ENCODE results near the gene SPTBN2. TPM values are rescaled to one million over a fixed set of nuclear protein-coding genes. Genes with fewer than 3 reads are reported as not detected.

Gene SPTBN2
- total RNA-seq, 1 experiment from 2014 or later, result 40.7 TPM

- no peak overlapping the region for H3K27ac Mint-ChIP-seq
- ChIA-PET POLR2A (interaction anchor here (1.0 kb wide), 1 partner anchor 47 kb away, joined by 3 read pairs; the partner anchor contains the start of gene RBM4), CTCF (interaction anchor here (0.7 to 1.7 kb wide), 4 partner anchors 26 to 194 kb away, joined by 3 to 8 read pairs (median 4); no protein-coding TSS in a partner anchor)
- peaks cover 9% of the 10 kb centered on the region; the same call in 1 of the 2 replicates for H3K36me3 Mint-ChIP-seq
- peaks cover 5% of the 10 kb centered on the region for H3K4me1 Mint-ChIP-seq
- TF ChIP-seq NFE2L1 (CRISPR knock-in tag; IDR thresholded peaks at IDR 0.05), result no peak
- TF ChIP-seq PRRX2 (CRISPR knock-in tag; IDR thresholded peaks at IDR 0.05), result no peak
- no peak for TF ChIP-seq ZNF219 (CRISPR knock-in tag; IDR thresholded peaks at IDR 0.05; ENCODE audit: borderline replicate concordance)
- no peak for TF ChIP-seq FOXJ3 (CRISPR knock-in tag; IDR thresholded peaks at IDR 0.05; ENCODE audit: borderline replicate concordance)
- TF ChIP-seq EMX1 (CRISPR knock-in tag; IDR thresholded peaks at IDR 0.05), result no peak
- no peak for TF ChIP-seq NR3C1 (CRISPR knock-in tag; conservative IDR thresholded peaks at IDR 0.05; ENCODE audit: low read depth)
- no peak for TF ChIP-seq TEAD1 (CRISPR knock-in tag; IDR thresholded peaks at IDR 0.05)
- no peak for ATAC-seq
- no peaks in the 10 kb centered on the region for H3K27me3 Mint-ChIP-seq (ENCODE audit: low read depth)
- DNase-seq (ENCODE audit: low spot score), result no peak
- no peaks in the 10 kb centered on the region for H3K9me3 Mint-ChIP-seq
- H3K4me3 Mint-ChIP-seq, result no peak overlapping the region
Observed at GRCh38 chr11:66685276-66686099, 43.5 kb downstream of the SPTBN2 start.

- POLR2A ChIA-PET, result no interaction called here
- H3K36me3 Mint-ChIP-seq, result peaks cover 8% of the 10 kb centered on the region; the same call in 1 of the 2 replicates
Observed at GRCh38 chr11:66684635-66685034, 44.4 kb downstream of the SPTBN2 start.

More at GRCh38 chr11:66684635-66685034, 44.4 kb downstream of the SPTBN2 start:
- ATAC-seq, result no peak
- DNase-seq (ENCODE audit: low spot score), result no peak
- H3K4me3 Mint-ChIP-seq, result no peak overlapping the region
- CTCF ChIA-PET, result interaction anchor here (0.7 to 1.7 kb wide), 2 partner anchors 25 to 149 kb away, joined by 3 to 8 read pairs; no protein-coding TSS in a partner anchor
- no peaks in the 10 kb centered on the region for H3K9me3 Mint-ChIP-seq
- no peaks in the 10 kb centered on the region for H3K27me3 Mint-ChIP-seq (ENCODE audit: low read depth)
- no peak overlapping the region for H3K27ac Mint-ChIP-seq
- TF ChIP-seq ZNF232 (CRISPR knock-in tag; IDR thresholded peaks at IDR 0.05) (no peak), MAX (CRISPR knock-in tag; IDR thresholded peaks at IDR 0.05) (no peak), GTF2I (CRISPR knock-in tag; conservative IDR thresholded peaks at IDR 0.05) (no peak), MXD4 (CRISPR knock-in tag; IDR thresholded peaks at IDR 0.05; ENCODE audit: borderline replicate concordance) (no peak), E2F1 (CRISPR knock-in tag; IDR thresholded peaks at IDR 0.05) (no peak), ZNF317 (CRISPR knock-in tag; IDR thresholded peaks at IDR 0.05; ENCODE audit: borderline replicate concordance, low read depth) (no peak), NR3C1 (CRISPR knock-in tag; conservative IDR thresholded peaks at IDR 0.05; ENCODE audit: low read depth) (no peak), PRDM15 (CRISPR knock-in tag; IDR thresholded peaks at IDR 0.05) (no peak), ZNF219 (CRISPR knock-in tag; IDR thresholded peaks at IDR 0.05; ENCODE audit: borderline replicate concordance) (no peak), FOXJ3 (CRISPR knock-in tag; IDR thresholded peaks at IDR 0.05; ENCODE audit: borderline replicate concordance) (no peak), FOXP1 (CRISPR knock-in tag; IDR thresholded peaks at IDR 0.05; ENCODE audit: borderline replicate concordance) (no peak), ZNF512 (CRISPR knock-in tag; IDR thresholded peaks at IDR 0.05; ENCODE audit: borderline replicate concordance) (no peak), GABPB1 (CRISPR knock-in tag; IDR thresholded peaks at IDR 0.05) (no peak), HMGA2 (CRISPR knock-in tag; IDR thresholded peaks at IDR 0.05) (no peak), ATF3 (CRISPR knock-in tag; conservative IDR thresholded peaks at IDR 0.05) (no peak), ELF4 (CRISPR knock-in tag; IDR thresholded peaks at IDR 0.05; ENCODE audit: low read depth) (no peak), IRF2 (CRISPR knock-in tag; IDR thresholded peaks at IDR 0.05; ENCODE audit: borderline replicate concordance, low read depth) (no peak), SMAD4 (CRISPR knock-in tag; IDR thresholded peaks at IDR 0.05) (no peak)
- H3K4me1 Mint-ChIP-seq, result peaks cover 5% of the 10 kb centered on the region

All from WTC11 (cell line).